ENCODE measurements around the gene PRR33. TPM values are rescaled to one million over a fixed set of nuclear protein-coding genes. Genes with fewer than 3 reads are reported as not detected.

PRR33 gene
- total RNA-seq, 1 experiment from 2014 or later: not detected

GRCh38 chr11:1847006-1847735 is 44.5 kb downstream of the PRR33 start:
- DNase-seq (ENCODE audit: low spot score): no peak

GRCh38 chr11:1846453-1846932 is 45.2 kb downstream of the PRR33 start:
- no peak for DNase-seq (ENCODE audit: low spot score)

DNA sequence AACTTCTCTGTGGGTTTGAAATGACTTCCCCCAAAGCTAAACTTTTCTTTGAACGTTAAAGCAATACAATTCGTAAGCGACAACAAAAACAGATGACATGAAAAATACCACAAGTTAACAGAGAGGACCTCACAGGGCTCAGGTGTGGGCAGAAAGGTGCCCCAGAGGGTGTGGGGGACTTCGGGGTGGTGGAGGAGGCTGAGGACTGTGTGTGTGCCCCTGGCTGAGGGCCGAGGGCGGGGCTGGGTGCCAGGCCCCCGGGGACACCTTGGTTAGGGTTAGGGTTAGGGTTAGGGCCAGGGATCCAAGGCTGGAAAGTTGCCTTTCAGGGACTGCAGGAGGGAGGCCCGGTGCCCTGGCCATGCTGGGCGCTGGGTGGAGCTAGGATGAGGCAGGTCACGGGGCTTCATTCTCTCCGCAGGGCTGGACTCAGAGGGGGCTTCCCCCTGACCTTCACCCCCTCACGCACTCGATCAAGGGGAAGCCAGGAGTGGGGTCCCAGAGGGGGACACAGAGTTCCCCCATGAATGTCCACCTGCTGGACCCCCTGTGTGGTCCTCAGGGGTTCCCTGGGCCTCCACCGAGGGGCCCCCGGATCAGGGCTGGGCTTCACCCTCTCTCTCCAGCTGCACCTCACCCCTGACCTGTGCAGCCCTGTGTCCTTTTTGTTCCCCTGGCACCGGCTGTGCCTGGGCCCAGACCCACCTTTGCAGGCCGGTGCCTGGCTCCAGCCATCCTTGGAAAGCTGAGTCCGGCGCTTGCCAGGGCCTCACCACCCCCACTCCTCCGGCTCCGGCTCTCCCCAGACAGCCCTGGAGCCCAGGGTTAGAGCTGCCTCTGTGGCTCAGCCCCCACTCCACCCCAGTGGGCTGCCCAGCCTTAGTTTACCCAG is 45.9 kb downstream of the PRR33 start:
- DNase-seq (ENCODE audit: low spot score): no peak

GRCh38 chr11:1845095-1845429 is 46.6 kb downstream of the PRR33 start:
- DNase-seq (ENCODE audit: low spot score): no peak

DNA sequence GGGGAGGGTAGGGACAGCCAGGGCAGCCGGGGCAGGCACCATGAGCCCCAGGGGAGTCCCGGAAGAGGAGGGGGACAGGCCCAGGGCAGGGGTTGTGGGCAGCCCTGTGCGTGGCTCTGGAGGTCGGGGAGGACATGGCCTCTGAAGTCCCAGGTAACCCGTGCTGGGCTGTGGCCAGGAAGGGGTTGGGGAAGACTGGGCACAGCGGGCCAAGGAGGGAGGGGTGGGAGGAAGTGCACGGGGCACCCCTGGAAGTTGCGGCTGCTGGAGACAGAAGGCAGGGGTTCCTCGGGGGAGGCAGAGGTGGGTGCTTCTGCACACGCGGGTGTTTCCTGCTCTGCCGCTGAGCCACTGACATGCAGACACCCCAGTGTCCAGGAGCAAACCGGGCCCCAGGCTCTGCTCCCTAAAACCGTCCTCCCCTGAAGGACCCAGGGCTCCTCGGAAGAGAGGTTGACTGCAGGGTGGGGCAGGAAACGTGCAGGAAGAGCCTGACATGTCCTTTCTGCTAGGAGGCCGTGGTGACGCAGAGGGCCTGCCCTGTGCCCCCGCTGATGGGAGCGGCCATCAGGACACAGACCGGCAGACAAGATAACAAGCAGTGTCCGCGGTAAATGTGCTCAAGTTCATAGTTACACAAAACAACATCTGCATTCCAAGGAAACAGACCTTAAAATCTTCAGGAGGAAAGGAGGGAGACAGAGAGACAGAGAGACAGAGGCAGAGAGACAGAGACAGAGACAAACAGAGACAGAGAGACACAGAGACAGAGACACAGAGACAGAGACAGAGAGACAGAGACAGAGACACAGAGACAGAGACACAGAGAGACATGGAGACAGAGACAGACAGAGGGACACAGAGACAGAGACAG is 47.2 kb downstream of the PRR33 start:
- no peak for DNase-seq (ENCODE audit: low spot score)

- DNase-seq (ENCODE audit: low spot score): no peak
Observed at GRCh38 chr11:1843796-1844195, 47.9 kb downstream of the PRR33 start.

GRCh38 chr11:1843098-1843473 is 48.6 kb downstream of the PRR33 start:
- DNase-seq (ENCODE audit: low spot score): no peak

GRCh38 chr11:1842149-1843097 is 49.3 kb downstream of the PRR33 start:
- no peak for DNase-seq (ENCODE audit: low spot score)

DNA sequence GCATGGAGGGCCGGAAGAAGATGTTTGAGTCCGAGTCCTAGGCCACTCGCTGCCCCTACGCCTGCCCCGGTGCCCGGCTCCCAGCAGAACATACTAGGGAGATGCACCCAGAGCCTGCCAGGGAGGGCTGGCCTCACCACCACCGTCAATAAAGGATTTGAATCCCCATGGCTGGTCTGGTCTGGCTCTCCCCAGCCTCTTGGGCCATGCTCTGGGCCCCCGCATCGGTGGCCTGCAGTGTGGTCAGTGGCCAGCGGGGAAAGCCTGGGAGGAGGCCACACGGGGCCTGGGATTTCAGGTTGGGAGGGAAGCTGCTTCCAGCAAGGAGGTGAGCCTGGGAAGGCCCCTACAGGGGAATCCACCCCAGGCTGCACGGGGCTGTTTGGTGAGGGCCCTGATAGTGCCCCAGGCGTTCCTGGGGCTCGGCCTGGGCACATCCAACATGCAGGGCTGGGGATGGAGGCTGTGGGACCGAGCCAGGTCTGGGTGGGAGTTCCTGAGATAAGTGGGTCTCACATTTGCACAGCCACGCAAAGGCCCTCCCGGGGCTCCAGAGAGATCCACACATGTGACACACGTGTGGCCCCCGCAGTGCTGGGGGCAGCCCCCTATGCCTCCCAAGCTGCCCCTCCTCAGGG is 50.1 kb downstream of the PRR33 start:
- DNase-seq (ENCODE audit: low spot score): no peak

DNA sequence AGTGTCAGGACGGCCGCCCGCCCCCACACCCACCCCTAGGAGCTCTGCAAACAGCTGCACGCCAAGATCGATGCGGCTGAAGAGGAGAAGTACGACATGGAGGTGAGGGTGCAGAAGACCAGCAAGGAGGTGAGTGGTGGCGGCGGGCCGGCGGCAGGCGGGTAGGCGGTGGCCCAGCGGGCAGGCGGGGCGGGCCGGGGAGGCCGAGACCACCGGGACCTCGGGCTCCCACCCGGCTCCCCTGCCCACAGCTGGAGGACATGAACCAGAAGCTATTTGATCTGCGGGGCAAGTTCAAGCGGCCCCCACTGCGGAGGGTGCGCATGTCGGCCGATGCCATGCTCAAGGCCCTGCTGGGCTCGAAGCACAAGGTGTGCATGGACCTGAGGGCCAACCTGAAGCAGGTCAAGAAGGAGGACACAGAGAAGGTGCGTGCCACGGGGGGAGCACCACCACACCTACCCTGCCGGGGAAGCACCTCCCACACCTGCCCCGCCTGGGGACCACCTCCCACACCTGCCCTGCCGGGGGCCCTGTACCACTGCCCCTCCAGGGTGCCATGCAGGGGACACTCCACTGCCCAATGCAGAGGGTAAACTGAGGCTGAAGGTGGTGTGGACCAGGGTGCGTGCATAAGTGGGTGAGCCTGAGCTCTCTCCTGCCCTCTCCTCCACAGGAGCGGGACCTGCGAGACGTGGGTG is 50.8 kb downstream of the PRR33 start:
- no peak for DNase-seq (ENCODE audit: low spot score)

- no peak for DNase-seq (ENCODE audit: low spot score)
Observed at GRCh38 chr11:1839924-1840779, 51.5 kb downstream of the PRR33 start.

DNA sequence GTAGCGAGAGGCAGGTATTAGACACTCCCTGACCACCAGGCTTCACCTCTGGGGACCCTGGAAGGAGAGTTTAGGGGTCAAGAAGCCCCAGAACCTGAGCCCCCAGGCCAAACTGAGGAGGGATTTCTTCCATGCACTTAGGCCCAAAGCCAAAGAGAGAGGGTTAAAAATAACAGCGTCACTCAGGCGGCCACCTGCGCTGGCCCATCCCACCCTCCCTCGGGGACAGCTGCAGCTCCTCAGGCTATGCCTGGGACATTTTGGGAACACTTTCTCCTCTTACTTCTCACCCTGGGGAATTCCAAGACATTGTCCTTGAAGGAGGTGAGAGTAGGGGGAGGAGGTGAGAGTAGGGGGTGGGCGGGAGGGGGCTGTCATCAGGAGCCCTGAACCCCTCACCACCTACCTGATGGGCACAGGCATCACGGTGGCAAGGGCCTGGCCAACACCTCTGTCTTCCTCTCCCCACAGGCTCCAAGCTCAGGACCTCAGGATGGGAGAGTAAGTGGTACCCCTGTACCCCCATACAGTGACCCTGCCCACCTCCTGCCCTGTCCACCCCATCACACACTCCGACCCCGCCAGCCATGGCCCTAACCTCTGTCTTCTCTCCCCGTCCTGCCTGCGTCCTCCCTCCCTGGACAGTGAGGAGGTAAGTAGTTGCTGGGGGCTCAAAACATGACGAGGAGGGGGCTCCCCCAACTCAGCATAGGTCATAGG is 52.3 kb downstream of the PRR33 start:
- no peak for DNase-seq (ENCODE audit: low spot score)

DNA sequence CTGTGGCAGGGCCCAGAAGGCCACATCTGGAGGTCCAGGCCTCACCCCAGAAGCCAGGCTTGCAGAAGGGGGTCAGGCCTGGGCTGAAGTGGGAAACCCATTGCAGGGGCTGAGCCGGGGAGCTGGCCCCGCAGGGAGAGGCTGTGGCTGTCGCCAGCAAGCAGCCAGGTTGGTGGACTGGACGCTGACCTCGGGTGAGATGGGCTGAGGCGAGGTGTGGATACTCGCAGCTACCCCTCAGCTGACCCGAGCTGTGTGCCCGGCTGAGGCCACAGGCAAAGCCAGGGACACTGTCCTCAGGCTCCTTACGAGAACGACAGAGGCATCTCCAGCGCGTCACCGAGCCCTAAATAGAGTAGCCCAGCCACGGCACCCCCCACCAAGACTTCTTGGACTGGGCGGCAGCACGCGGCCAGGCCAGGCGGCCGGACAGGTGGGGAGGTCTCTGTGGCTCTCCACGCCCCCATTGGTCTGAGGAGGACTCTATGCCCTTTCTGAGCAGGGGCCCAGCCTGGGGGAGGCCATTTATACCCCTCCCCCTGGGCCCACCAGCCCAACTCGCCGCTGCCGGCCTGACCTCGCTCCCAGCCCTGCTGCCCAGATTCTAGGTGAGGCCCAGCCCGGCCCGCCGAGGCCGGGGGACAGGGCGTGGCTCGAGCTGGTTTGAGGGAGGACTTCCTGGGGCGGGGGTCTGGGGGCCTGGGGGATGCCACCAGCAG is 53.1 kb downstream of the PRR33 start, which contains the start of gene TNNI2:
Gene TNNI2 (plus strand): TSS at position 556 of the 719 bp plus-strand sequence. CDS start 716 bp downstream, outside the sequence.
- no peak for DNase-seq (ENCODE audit: low spot score)

All from A172 (cell line).